ENCODE measurements around the gene CSNK1G3. TPM values are rescaled to one million over a fixed set of nuclear protein-coding genes. Genes with fewer than 3 reads are reported as not detected.
"Not testable (repeated sequence)": the region's sequence is repeated elsewhere in the genome, so short reads cannot be mapped to it uniquely, and the experiment has no call there.

Gene CSNK1G3
- total RNA-seq, 1 donor from 2014 or later: 27.6 TPM

- H3K27ac ChIP-seq (replicated peaks): no peak overlapping the region
- peaks cover 14% of the 10 kb centered on the region for H3K9me3 ChIP-seq (replicated peaks)
- intact Hi-C loops (cut with micrococcal nuclease): no loop called here
- no peaks in the 10 kb centered on the region for H3K27me3 ChIP-seq (ENCODE audit: low read depth)
- TF ChIP-seq CTCF (IDR thresholded peaks at IDR 0.05; ENCODE audit: borderline replicate concordance): no peak
- no peaks in the 10 kb centered on the region for H3K4me1 ChIP-seq
- no peak for DNase-seq
- H3K36me3 ChIP-seq: no peaks in the 10 kb centered on the region
- no peak overlapping the region for H3K4me3 ChIP-seq
Measured at GRCh38 chr5:123636006-123636405, 124.0 kb downstream of the CSNK1G3 start.

GRCh38 chr5:123637028-123637427, 125.1 kb downstream of the CSNK1G3 start:
- H3K4me1 ChIP-seq; DNase-seq; H3K36me3 ChIP-seq; H3K4me3 ChIP-seq; H3K27ac ChIP-seq (replicated peaks); intact Hi-C loops (cut with micrococcal nuclease); H3K27me3 ChIP-seq (ENCODE audit: low read depth): not testable (repeated sequence)
- H3K9me3 ChIP-seq (replicated peaks): peaks cover 10% of the 10 kb centered on the region

- Histone ChIP-seq H3K36me3 (no peaks in the 10 kb centered on the region), H3K27me3 (ENCODE audit: low read depth) (no peaks in the 10 kb centered on the region), H3K9me3 (replicated peaks) (no peaks in the 10 kb centered on the region), H3K27ac (replicated peaks) (no peak overlapping the region), H3K4me3 (no peak overlapping the region), H3K4me1 (no peaks in the 10 kb centered on the region)
- no peak for DNase-seq
- intact Hi-C loops (cut with micrococcal nuclease): no loop called here
- no peak for TF ChIP-seq CTCF (IDR thresholded peaks at IDR 0.05; ENCODE audit: borderline replicate concordance)
Measured at GRCh38 chr5:123639244-123639643, 127.3 kb downstream of the CSNK1G3 start.

DNA sequence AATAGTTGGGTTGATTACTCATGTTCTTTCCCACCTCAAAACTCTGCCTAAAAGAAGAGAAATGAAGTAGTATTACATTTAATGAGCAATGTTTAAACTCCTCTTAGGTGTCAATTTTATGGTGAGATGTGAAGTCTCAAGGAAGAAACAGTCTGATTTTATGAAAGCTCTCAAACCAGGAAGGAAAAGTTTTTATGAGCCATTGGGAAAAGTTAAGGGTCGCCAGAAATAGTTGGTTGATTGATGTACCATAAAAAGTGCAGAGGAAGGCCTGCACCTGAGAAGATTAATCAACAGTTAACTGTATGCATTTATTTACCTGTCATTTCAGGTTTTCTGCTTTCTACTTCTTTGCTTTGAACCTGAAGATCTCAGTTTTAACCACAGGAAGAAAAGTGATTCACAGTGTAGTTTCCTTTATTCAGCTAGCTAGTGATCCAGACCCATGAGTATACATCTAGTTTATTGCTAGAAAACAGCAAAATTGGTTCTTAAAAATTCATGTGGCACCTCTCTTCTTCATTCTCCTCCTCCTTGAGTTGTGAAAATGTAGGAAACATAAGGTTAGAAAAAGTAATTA, 133.1 kb downstream of the CSNK1G3 start:
- H3K36me3 ChIP-seq: no peaks in the 10 kb centered on the region
- no peaks in the 10 kb centered on the region for H3K27me3 ChIP-seq (ENCODE audit: low read depth)
- no peak overlapping the region for H3K27ac ChIP-seq (replicated peaks)
- H3K4me1 ChIP-seq: no peaks in the 10 kb centered on the region
- no peak for DNase-seq
- intact Hi-C loops (cut with micrococcal nuclease): no loop called here
- H3K9me3 ChIP-seq (replicated peaks): peaks cover 9% of the 10 kb centered on the region
- no peak for TF ChIP-seq CTCF (IDR thresholded peaks at IDR 0.05; ENCODE audit: borderline replicate concordance)
- H3K4me3 ChIP-seq: no peak overlapping the region

- Histone ChIP-seq H3K4me1 (no peaks in the 10 kb centered on the region), H3K27ac (replicated peaks) (no peak overlapping the region), H3K4me3 (no peak overlapping the region), H3K36me3 (no peaks in the 10 kb centered on the region), H3K27me3 (ENCODE audit: low read depth) (no peaks in the 10 kb centered on the region), H3K9me3 (replicated peaks) (peaks cover 9% of the 10 kb centered on the region)
- no peak for DNase-seq
- no peak for TF ChIP-seq CTCF (IDR thresholded peaks at IDR 0.05; ENCODE audit: borderline replicate concordance)
- intact Hi-C loops (cut with micrococcal nuclease): no loop called here
Measured at GRCh38 chr5:123647066-123647465, 135.1 kb downstream of the CSNK1G3 start.

DNA sequence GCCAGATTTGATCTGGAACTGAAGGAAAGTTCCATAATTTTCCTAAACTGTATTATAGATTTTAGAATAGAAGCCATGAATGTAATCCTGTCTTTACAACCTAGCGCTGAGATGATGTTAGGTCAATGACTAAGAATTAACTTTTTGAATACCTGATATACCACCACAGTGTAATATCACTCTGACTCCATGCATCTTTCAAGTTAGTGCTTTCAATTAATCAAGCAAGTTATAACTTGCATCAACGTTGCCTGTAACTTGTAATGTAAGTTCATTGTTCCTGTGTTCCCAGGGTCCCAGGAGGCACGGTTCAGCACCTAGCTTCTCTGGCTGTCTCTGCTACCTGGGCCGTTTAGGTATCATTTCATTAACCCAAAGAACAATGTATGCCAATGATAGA, 139.3 kb downstream of the CSNK1G3 start:
- no peak overlapping the region for H3K27ac ChIP-seq (replicated peaks)
- no peak for TF ChIP-seq CTCF (IDR thresholded peaks at IDR 0.05; ENCODE audit: borderline replicate concordance)
- H3K36me3 ChIP-seq: no peaks in the 10 kb centered on the region
- H3K4me1 ChIP-seq: no peaks in the 10 kb centered on the region
- no peak overlapping the region for H3K4me3 ChIP-seq
- H3K27me3 ChIP-seq (ENCODE audit: low read depth): no peaks in the 10 kb centered on the region
- peaks cover 9% of the 10 kb centered on the region for H3K9me3 ChIP-seq (replicated peaks)
- intact Hi-C loops (cut with micrococcal nuclease): no loop called here
- no peak for DNase-seq

Data from left ventricle myocardium inferior (tissue), 1 donor.